ENCODE measurements around the gene PIRT.
"Not testable (repeated sequence)": the region's sequence is repeated elsewhere in the genome, so short reads cannot be mapped to it uniquely, and the experiment has no call there.

Gene PIRT

DNA sequence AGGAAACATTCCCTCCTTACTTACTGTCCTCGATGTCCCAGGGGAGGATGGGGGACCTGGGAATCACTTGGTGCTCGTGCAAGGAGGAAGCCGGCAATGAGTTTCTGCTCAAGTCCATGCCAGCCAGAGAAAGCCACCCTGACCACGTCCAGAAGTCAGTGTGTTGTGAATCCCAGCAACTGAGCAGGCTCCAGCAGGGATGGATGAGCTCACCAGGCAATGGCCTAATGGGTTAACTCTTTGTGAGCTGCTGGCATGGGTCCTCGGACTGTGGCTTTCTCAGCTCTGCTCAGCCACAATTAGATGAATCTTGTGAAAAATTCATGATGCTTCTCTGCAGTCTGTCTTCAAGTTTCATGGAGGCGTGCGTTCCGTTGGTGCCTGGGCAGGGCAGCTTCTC lies at the start of gene PIRT:
TSS of gene PIRT (minus strand) at position 167 of the 400 bp plus-strand sequence. CDS start 12,442 bp downstream, outside the sequence.
- DNase-seq = no peak

DNA sequence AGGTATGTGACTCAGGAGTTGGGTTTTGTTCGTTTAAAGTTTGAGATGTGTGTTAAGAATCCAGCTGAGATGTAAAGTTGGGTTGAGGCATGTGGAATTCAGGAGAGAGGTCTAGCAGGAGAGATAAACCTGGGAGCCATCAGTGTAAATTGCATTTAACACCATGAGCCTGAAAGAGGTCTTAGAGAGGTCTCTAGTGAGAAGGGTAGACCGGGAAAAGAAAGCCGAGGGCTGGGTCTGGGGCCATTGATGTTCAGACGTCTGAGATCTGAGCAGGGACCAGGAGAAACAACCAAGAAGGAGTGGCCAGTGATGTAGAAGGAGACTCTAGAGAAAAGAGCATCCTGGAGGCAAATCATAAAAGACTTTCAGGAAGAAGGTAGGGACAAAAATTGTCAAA lies 44.1 kb upstream of the PIRT start:
- peak; percentile 22 for DNase-seq

DNA sequence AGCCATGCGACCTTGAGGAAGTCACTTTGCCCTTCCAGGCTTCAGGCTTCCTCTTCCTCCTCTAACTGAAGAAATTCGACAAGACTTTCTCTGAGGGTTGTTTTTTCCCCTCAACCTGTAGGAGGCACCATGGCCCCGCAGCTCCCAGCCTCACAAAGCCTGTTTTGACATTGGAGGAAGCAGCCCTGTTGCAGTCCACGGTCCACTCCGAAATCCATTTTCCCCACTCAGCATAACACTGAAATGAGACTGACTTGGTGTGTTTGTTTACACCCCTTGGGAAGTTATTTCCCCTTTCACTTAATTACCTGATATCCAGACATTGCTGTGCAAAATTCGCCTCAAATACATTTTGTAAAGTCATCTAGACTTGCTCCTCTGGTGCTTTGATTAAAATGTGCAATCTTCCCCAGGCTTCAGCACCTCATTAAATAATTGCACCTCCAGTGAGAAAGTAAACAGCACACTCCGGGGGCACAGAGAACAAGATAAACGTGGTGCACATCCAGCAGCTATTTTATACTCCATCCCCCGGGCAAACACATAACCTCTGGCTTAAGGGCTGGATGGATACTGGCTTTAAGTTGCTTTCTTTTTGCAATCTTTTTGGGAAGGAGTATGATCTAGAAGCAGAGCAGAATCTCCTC lies 41.4 kb upstream of the PIRT start:
- DNase-seq = peak; percentile 79

DNA sequence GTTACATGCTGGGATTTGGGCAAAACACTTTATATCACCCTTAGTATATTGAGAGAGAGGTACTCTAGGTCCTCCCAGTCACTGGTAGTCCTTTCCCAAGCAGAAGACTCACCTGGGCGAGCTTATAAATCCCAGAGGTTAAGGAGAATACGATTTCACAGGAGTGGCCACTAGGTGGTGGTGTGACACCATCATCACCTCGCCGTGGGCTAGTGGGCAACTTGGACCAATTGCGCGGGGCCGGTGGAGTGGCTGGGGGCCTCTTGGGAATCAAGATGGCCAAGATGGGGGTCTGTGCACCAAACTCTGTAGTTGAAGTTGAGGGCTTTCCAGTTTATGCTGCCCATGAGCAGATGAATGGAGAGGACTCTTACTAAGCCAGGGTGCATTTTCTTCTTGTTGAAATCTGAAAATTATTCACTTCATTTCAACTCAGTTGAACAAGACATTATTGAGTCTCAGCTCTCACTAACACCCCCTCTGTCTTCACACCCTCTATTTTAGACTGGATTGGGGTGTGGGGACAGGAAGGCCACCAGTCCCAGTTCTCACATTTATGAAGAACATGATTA lies 38.2 kb upstream of the PIRT start:
- DNase-seq = peak; percentile 81

DNA sequence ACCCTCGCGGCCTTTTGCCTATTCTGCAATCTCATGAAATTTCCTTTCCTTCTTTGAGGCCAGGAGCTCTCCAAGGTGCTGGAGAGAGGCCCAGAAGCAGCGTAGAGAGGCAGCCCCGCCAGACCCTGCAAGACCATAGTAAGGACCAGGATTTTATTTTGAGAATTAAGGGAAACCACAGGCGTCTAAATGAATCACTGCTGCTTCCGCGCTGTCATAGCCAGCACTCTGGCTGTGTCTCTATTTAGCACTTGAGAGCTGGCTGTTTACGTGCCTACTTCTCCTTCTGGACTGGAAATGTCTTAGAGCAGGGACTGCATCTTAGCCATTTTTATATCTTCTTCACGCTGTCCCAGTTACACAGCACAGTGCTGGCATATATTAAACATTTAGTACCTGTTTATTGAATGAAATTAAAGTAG lies 37.6 kb upstream of the PIRT start:
- peak; percentile 86 for DNase-seq

DNA sequence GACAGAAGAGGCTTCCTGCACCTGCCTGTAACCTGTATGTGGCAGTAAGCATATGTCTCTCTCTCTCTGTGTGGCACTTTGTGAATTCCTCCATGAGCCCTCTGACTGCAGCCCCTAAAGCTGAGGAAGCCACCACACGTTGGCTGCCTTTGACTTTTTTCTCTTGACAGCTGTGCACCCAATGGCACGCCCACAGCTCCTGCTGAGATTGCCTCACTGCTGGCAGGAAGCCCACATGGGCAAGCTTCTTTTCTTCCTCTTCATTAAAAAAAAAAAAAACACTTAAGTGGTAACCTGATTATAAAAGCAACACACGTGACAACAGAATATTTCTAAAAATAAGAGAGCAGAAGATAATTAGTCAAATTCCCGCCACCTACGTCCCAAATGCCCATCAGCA lies 34.0 kb upstream of the PIRT start:
- no peak for DNase-seq

DNA sequence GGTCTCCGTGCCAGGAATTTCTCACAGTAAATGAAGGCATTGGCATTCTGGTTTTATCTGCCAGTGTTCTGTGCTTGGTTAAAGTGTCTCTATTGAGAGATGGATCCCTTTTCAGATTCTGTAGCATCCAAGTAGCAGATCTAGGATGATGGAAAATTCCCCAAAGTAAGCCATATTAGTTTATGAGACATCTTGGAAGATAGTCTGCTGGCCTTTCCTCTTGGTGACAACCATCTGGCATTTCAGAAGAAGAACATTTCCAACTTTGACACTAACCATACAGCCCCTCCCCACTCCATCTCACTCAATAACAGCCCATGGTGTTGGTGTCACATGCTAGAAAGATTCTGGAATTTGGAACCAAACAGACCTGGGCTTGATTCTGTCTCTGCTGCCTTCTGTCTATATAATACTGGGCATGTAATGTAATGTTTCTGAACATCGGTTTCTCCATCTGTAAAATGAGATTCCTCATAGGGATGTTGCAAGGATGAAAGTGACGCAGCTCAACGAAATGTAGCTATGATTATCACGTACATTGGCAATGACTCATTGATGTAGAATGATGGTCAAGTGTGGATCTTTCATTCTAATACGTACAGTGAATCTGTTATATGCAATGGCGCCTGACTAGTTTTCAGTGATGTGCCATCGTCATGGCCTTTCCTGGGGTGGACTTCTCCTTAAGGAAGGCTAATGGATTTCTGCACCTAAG lies 32.6 kb upstream of the PIRT start:
- no peak for DNase-seq

DNA sequence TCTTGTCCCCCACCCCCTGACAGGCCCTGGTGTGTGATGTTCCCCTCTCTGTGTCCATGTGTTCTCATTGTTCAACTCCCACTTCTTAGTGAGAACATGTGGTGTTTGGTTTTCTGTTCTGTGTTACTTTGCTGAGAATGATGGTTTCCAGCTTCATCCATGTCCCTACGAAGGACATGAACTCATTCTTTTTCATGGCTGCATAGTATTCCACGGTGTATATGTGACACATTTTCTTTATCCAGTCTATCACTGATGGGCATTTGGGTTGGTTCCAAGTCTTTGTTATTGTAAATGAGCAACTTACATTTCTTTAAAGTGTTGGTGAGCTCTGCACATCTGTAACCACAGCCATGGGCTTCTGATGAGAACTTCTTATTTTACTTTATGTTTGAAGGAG lies 30.9 kb upstream of the PIRT start:
- DNase-seq = not testable (repeated sequence)

DNA sequence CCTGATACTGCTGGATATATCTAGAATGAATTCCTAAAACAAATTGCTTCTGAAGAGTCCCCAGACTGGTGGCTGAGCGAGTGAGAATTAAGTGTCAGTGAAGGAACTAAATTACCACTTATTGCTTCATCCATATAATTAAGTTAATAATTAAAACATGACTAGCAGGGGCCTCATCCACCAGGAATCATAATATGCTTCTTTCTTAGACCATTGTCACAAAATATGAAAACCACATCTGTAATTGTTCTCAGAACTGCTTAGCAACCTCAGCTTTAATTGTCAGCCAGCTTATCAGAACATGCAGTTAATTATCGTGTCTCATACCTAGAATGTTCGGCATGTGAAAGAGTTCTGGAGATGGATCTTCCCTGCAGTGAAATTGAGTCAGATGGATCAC lies 21.2 kb upstream of the PIRT start:
- DNase-seq = no peak

DNA sequence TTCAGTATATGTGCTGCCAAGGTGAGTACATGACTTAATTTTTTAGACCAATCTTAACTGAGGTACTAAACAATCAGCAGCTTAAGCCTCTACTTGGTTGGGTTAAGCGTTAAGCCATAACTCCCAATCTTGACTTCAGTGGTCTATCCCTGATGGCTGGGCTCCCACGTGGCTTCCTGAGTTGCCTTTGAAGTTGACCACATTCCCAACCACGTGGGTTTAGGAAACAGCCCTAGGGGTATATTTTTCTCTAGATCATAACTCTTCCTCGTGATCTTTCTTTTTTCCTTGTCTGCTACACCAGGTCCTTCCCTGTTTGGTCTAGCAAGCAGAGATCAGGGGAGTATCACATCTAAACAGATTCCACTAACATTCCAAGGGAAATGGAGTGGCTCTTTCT lies 20.1 kb upstream of the PIRT start:
- DNase-seq = no peak

DNA sequence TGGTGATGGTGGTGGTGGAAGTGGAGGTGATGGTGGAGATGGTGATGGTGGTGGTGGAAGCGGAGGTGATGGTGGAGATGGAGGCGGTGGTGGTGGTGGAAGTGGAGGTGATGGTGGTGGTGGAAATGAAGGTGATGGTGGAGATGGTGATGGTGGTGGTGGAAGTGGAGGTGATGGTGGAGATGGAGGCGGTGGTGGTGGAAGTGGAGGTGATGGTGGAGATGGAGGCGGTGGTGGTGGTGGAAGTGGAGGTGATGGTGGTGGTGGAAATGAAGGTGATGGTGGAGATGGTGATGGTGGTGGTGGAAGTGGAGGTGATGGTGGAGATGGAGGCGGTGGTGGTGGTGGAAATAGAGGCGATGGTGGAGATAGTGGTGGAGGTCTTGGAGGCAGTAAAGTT lies 8.7 kb upstream of the PIRT start:
- not testable (repeated sequence) for DNase-seq

DNA sequence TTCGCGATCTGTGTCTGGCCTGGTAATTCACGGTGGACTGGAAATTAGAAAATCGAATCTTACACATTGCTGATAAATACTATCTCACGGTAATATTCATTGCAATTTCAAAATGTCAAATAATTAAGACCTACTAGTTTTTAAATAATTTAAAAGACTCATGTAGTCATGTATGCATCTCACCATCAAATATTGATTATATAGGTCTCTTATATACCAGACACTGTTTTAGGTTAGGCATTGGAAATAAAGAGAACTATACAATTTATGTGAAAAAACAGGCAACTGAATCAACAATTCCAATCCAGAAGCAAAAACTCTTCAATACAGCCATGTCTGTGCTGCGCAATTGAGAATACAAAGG lies 7.5 kb upstream of the PIRT start:
- no peak for DNase-seq

DNA sequence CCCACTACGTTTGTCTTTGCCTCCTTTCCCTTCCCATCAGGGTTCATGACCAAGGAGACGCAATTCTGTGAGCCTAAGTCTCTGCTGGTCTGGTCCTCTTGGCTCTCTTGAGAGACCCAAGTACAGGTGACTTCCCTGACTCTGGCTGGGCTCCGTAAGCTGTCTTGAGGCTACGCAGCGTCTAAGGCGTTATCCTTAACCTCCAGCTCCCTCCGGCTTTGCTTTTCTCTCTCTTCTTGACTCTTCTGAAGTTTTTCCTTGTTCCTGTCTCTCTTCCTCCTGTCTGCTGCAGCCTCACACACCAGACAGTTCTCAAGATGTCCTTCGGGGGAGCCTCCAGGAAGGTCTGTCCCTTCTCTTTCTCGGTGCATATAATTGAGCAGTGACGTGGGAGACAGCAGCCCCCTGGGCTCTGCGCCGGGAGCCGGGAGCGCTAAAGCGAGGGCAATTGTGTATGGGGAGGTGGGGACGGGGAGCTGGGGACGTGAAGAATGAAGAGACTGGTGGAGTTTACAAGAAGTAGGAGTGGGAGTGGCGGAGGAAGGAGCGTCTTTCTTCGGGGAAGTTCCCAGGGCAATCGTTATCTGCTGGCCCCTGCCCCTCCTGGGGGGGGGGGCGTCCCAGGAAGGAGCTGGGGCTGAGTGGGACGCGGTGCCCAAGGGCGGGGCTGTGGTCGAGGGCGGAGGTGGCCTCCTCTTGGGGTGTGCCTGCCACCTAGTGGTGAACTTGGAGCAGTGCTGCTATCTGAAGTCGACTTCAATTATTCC lies 6.9 kb upstream of the PIRT start:
- peak; percentile 86 for DNase-seq

DNA sequence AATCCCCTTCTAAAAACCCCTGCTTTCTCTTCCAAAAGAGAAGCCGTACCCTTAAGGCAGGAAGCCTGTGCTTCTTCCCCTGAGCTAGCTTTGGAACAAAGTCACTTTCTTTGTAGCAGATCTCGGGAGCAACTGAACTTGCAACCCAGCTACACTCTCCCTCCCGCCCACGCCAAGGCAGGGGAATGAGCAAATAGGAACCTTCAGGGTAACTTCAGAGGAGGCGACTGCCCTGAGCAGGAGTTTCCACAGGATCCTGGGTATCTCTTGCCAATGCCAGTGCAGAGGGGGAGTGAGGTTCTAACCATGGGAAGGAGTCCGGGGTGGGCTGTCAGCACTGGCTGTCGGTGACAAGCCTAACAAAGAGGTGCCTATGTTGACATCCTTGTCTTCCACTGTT lies 5.9 kb upstream of the PIRT start:
- peak; percentile 80 for DNase-seq

DNA sequence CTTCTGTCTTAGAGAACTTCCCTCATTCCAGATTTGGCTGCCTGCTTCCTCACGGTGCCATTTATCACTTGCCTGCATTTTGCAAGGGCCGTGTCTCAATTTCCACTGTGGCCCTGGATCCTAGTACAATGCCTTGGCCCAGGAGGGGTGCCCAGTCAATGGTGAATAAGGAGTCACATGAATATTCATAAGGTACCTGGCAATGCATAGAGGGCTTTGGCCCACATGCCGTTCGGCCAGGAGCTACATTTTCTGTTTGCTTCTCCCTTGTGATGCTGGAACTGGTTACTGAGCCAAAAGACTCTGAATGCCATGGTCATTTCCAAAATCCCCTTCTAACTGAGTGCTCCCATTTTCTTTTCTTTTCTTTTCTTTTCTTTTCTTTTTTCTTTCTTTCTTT lies 4.8 kb upstream of the PIRT start:
- no peak for DNase-seq

DNA sequence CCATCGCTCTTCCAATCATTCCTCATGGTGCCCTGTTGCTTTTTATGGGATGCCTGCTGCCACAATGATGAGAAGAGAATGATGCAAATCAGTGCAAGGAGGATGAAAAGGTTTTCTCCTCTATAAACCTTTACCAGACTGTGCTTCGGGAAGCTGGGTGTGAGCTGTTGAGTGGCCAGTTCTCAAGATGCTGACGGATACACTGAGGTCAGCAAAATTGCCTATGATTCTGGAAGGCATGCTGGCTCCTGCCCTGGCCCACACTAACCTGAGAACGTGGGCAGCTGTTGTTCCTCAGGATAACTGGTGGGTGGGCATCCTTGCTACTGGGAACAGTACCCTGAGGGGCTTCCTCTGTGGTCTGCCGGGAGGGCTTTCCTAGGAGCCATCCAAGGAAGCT lies 795 bp upstream of the PIRT start:
- no peak for DNase-seq

DNA sequence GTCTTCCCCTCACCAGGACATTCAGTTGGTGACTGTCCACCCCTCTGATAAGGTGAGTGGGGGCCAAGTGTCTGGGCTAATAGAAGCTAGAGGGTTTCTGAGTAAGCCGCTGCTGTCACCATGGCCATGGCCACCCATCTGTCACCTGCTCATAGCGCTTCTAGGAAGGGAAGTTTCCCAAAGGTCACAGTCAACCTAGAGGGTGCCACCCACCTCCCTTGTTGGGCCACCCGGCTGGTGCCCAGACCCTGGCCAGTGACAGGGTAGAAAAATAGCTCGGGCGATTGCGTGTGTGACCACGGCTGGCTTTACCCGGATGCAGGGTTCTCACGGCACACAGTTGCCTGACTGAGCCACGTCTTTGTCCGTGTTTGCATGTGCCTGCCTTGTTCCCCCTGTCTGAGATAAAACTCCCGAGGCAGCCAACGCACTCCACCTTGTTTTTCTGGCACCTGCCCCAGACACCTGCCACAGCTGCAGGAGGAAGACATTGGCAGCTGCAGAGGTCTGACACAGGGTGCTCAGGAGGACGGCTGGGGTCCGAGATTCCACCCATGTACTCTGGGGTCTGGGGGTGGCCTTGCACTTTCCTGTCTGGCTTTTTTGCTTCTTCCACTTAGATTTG lies 809 bp downstream of the PIRT start:
- no peak for DNase-seq

DNA sequence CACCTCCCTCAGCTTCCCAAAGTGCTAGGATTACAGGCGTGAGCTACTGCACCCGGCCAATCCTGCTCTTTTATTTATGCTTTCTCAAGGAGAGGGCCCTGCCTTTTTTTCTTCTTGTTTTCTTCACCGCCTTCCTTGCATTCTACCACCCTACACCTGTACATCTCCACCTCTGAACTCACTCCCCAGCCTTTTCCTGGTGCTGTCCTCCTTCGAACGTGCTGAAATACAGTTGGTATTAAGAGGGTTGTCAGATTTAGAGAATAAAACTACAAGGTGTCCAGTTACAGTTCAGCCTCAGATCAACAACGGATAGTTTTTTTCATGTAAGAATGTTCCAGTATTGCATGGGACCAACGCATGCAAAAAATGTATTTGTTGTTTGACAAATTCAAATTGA lies 1.7 kb downstream of the PIRT start:
- no peak for DNase-seq

DNA sequence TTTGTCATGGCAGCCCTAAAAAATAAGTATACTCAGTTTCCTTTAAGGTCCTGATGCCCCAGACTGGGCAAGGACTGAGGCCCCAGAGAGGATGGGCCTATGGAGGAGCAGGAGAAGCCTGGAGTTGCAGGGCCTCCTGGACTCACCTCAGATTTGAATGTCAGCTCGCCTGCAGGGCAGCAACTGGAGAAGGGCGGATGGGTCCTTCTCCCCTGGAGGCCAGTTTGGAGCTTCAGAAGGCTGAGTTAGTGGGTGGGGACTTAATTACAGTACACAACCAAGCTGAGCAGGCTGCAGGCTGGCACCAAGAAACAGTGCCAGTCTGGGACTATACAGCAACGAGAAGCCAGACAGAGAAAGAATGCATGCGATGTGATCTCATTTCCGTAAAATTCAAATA lies 6.2 kb downstream of the PIRT start:
- DNase-seq = no peak

DNA sequence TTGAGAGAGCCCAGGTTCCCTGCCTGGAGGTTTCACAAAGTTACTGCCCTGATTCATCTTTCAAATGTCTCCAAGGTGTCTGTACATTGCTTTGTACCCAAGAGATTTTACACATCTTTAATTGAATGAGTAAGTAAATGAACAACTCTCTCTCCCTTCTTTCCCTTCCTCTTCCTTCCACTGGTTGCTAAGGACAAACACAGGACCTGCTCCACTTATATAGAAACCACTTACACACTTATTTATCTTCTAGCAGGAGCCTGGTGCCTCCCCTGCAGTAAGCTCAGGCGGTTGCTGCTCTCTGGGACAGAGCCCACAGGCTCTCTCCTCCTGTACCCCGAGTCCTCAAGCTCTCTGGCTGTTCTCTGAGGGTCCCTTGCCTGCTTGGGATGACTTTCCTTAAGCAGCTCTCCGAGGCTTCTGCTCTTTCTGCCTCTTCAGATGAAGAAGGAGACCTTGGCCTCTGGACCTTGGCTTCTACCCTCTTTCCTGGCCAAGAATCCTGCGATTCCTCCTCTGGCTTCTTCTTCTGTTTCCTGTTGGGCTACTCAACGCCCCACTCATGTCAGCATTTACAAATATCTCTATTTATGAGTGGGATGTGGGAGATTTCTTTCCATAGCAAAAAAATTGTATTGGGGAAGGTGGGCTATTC lies 9.9 kb downstream of the PIRT start:
- no peak for DNase-seq

DNA sequence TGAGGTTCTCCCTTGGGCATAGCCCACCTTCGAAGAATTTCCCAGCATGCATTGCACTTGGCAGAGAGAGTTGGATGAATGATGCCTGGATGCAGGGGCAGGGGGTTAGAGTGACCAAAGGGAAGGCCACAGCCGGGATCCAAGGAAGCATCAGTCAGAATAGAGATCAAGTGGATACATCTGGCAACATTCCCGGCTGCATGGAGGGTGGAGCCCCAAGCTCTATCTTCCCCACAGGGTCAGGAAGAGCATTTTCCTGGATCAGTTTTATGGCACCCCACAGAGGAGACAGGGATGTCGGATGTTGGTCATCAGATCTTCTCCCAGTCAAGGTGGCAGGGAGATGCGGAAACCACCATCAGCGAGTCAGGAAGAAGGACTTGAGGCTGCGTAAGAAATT lies 13.0 kb downstream of the PIRT start:
- DNase-seq = no peak

DNA sequence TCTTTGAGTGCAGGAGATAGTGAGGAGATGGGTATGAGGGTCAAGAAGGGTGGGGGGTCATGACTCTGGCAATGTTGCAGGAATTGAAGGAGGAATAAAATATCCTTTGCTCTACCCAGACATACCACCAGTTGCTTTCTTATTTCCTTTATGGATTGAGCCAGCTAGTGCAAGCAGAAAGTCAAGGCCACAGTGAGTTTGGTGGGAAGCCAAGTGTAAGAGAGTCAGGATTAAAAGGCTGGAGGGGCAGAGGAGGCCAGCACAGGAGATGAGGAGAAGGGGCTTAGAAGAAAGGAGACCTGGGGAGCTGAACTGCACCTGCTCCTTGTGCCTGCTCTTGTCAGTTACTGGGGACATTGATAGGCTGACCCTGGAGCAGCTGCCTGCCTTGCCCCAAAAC lies 16.1 kb downstream of the PIRT start:
- no peak for DNase-seq

DNA sequence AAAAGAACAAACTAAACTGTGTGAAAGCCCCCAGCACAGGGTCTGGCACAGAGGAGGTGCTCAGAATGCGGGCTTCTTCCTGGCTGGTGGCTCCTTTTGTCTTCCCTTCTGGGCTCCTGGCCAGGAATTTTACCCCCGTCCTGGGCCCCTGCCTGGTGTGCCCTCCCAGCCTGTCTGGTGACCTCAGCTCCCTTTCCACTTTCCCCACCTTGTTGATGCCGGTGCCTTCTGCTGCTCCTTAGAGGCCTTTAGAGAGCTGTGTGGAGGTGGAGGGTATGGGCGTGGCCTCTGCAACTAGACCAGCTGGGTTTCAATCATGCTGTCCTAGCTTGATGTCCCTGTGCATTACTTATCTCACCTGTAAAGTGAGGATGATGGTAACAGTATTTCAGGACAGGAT lies 16.8 kb downstream of the PIRT start:
- no peak for DNase-seq
